NCI-H524 treated with DMSO at 0.1 percent for 48 hours (cell line): ENCODE results near the gene MZF1.

Experiments
- DNase-seq: peaks from one replicate; lab custom pipeline; 2025; lab: John Stamatoyannopoulos, UW

MZF1 gene

DNA sequence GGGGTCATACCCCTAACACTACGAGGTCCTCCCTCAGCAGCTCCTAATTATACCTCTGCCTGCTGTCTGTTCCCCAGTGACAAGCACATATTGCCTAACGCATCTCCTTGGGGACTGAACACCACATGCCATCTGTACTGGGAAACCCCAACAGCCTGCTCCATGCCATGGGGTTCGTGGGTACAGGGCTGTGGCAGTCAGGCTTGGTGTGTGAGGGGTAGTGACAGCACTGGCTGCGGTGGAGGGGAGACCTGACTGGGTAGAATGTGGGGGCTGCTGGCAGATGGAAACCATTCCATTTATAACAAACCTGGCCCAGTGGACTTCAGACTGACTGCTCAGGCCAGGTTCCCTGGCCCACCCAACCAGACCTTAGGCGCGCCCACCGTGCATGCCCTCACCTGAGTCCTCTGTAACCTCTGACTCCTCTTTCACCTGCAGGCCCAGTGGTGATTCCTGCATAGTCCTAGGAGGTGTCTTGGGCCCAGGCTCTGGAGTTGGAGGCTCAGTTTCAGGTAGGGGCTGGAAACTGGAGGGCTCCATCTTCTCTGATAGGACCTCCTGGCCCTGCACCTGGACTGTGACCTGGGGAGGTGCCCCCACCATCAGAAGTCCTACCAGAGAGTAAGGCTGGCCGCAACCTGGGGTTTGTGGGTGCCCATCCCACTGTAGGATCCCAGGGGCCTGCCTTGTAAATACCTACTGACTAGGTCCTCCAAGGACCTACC lies 3.0 kb downstream of the MZF1 start:
- DNase-seq: no peak

DNA sequence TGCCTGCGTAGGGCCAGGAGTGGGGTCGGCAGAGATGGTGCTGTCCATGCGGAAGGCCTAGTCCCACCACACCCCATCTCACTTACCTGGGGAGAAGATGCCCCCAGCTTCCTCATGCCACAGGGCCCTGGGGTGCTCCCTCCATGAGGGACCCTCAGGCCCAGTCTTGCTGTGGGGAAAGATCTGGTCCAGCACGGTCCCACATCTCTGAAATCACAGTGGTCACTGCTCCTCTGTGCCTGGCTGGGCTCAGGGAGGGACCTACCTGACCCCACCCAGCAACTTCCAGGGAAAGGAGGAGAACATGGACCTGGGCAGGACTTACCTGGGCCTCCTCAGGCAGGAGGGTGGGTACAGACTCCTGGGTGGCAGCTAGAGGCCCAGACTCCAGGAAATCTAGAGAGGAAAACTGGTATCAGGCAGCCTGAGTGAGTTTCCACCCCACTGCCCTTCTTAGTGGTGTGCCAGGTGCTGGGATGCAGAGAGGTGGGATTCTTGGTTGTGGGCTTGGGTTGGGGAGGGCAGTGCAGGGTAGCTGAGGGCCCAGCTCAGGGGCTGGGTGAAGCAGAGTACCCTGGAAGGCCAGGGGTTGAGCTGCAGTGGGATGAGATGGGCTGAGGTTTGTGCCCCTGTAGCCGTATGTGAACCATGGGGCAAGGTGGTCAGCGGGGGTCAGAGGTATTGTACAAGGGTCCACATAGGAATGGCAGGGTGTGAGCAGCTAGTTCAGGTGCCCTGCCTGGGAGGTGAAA lies 3.8 kb downstream of the MZF1 start:
- DNase-seq: no peak

DNA sequence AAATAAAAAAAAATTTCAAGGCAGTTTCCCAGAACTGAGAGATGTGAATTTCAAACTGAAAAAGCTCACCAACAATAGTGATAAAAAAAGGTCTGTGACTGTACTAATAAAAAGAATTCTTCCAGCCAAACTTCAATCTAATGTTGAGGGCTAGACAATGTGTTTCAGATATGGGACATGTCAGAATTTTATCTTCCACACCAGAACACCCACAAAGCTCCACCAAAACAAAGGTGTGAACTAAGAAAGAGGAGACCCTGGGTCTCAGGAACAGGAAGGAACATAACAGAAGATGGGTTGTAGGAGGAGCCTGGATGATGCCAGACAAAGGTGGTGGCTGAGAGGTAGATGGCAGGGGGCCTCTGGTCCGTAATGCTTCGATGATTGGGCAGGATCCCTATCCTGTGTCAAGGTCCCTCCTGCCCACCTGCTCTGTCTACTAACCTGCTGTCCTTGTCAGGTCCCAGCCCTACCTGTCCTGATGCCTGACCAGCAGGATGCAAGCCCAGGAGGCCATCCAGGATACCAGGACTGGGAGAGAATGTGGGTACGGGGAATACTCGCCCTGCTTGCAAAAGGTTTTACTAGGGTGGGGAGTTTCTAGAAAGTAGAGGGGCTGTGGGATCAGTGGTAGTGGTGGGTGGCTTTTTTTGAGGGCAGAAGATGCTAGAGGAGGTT lies 4.5 kb downstream of the MZF1 start:
- DNase-seq: no peak

DNA sequence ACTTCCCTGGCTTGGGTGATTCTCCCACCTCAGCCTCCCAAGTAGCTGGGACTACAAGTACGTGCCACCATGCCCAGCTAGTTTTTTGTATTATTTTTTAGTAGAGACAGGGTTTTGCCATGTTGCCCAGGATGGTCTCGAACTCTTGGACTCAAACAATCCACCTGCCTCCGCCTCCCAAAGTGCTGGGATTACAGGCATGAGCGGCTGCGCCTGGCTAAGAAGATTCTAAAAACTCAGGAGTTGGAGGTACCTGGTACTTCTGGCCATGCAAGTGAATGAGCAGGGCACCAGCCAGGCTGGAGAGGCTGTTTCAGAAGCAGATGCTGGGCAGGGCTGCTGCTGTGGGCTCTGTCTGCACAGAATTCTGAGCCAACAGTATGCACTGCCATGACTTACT lies 6.1 kb downstream of the MZF1 start:
- DNase-seq: no peak

DNA sequence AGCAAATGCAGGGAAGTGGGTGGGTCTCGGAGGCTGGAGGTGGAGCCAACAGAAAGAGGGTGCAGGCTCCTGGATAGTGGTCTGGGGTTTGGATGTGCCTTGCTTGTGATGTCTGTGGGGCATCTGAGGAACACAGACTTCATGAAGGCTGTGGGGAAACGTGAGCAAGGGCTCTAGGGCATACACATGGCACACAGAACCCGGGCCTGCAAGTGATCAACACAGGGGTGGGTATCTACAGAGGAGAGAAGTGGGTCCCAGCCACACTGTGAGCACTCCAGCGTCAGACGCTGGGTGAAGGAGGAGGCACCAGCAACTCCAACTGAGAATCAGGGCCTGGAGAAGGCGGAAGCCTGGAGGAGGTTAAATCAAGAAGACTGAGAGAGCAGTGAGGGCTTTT lies 9.3 kb downstream of the MZF1 start:
- DNase-seq: no peak

DNA sequence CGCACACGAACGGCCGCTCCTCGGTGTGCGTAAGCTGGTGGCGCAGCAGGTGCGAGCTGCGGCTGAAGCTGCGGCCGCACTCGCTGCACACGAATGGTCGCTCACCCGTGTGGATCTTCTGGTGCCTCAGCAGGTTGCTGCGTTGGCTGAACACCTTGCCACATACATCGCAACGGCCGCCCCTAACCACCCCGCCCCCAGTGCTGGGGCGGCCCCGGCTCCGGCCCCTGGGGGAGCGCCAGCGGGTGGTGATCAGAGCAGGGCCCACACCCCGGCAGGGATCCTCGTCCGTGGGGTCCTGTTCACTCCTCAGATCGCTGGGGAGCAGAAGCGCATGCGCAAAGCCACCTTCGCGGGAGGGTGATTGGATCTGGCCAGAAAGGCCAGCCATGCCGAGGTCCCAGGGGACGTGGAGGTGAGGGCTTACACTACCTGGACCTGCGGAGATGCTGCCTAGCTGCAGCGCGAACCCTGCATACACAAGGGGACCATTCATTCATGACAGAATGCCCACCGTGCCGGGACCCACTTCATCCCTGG lies 10.0 kb downstream of the MZF1 start:
- no peak for DNase-seq

DNA sequence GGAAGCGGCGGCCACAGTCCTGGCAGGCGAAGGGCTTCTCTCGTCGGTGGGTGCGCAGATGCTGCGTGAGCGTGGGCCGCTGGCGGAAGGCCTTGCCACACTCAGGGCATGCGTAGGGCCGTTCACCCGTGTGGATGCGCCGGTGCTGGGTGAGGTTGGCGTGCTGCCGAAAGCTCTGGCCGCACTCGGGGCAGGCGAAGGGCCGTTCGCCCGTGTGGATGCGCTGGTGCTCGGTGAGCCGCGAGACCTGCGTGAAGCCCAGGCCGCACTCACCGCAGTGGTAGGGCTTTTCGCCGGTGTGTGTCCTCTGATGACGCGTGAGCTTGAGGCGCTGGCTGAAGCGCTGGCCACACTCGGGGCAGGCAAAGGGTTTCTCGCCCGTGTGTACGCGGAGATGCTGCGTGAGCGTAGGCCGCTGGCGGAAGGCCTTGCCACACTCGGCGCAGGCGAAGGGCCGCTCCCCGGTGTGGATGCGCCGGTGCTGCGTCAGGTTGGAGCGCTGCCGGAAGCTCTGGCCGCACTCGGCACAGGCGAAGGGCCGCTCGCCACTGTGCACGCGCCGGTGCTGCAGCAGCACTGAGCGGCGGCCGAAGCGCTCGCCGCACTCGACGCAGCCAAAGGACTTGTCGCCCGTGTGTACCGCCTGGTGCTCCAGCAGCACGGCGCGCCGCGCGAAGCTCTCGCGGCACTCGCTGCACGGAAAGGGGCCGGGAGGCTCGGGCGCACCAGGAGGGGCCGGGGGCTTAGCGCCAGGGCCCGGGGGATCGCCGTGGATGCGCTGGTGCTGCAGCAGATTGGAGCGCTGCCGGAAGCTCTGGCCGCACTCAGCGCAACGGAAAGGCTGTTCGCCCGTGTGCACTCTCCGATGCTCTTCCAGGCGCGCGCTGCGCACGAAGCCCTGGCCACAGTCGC lies 10.8 kb downstream of the MZF1 start:
- DNase-seq: no peak

DNA sequence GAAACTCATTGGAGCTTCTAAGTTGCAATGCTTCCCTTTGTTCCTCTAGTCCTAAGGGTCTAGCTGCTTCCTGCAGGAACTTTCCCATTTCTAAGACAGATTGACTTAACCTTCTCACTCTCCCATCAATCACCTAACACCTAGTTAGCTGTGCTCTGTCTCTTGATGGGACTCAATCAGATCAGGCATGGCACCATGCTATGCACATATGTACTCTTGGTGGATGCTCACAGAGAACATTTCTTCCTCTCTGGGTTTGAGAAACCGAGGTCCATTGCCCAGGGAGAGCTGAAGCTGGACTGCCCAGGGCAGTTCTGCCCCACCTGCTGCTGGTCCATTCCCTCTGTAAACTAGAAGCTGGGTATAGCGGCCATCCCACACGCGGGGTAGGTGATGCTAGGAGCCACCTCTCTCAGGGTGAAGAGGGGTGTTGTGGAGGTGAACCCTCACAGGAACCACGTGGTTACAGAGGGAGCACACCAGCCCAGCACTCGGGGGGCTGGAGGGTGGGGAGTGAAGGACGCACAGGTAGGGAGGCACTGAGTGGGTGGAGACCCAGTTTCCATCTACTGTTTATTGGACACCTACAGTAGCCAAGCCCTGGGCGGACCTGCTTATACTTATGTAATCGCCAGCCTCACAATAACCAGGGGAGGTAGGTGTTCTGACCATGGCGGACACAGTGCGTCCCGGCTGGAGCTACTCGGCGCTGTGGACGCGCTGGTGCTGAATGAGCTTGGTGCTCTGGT lies 11.6 kb downstream of the MZF1 start:
- no peak for DNase-seq

DNA sequence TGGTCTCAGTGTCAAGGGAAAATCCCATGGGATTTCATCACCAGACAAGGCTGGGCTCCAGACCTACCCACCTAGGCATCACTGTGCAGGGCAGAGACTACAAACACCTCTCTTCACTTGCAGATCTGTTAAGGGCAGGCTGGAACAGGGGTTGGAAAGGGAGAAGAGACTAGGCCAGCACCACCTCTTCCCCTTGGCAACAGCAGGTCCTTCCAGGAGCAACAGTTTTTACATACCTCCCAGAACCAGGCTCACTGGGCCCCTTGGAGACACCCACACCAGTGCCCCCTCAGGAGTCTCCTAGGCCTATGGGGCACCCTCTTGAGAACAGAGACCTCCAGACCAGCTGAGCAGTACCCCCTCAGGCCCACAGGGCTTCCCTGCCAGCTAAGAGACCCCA lies 12.2 kb downstream of the MZF1 start:
- no peak for DNase-seq

DNA sequence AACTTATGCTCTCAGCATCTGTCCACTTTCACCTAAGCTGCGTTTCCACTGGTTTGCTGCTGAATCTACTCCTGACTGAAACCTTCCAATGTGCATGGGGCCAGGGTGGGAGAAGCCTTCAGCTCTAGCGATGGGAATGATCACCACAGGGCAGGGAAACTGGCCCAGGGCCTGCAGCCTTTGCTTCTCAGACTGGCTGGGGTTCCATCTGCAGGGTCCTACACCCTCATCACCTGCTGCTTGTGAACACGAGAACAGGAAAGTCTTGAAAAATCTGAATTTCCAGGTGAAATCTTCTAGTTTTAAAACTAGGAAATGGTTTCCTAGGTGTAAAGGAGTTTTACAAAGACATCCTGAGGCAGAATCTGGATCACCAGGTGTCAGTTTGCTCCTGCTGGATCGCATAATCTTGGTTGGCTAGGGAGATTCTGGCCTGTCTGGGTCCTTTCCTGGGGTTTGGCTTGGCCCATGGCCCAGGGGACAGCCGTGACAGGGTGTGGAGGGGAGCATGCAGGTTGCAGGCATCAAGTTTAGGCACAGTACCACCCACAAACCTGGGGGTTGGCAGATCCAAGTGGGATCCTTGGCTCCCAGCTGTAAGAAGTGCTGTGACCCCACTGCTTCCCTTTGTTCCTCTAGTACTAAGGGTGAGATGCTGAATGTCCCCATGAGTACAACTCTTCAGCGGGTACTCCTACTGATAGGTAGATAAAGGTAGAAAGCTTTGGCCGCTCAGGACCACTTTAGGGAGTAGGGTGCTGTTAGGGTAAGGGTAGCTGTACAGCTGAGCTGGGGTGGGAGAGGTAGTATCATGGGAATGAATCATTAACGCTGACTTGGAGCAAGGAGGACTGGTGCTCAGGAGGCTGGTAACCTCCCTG lies 12.9 kb downstream of the MZF1 start:
- no peak for DNase-seq

DNA sequence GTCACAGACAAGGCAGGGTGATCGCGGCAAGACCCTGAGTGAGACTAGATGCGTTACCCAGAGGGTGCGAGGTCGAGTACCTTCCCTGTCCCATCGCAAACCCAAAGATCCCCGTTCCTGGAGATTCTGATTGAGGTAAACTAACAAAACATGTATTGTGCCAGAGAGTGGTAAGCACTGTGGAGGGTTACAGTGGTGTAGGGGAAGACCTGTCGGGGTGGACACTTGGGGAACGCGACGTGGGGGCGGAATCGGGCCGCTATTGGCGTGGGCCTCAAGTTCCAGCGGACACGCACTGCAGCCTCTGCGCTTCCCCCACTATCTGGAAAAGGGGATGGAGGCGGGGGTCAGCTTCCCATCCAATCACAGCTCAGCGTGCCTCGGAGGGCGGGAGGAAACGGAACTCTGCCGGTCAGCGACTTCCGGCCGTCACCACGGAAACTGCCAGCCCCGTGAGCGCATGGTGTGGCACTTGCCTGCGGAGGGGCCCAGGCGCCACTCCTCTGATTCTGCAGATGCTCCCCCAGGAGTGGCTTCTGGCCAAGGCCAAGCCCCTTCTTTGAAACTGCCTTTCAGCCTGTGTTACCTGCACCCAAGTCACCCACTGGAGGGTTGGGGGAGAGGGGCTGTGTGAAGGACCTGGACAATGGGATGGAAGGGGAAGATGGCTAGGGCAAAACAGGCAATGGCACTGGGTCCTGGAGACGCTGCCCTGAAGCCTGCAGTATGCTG lies 13.7 kb downstream of the MZF1 start:
- no peak for DNase-seq

DNA sequence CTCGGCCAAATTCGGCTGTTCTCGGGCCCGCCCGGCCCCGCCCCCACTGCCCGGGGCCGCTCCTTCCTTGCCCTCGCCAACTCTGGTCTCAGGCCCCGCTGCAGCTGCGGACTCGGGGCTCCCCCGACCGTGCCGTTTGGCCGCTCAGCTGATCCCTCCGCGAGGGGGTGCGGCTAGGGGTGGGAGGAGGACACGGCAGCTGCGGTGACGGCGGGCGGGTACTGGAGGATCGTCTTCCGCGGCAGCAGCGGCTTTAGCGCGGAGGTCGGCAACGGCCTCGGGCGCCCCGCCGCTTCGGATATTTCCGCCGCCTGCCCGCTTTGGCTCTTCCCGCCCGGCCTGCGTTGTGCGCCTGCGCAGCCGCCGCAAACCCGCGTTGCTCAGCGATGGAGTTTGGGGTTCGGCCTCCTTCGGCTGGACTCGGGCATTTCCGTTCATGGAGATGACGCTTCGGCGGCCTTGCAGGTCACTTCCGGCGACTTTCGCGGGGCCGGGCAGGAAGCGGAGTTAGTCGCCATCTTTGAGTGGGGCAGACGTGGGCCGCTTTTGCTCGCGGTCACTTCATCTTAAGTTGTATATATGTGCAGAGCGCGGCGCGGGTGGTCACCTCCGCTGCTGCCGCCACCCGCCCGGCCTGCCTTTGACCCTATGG lies 14.4 kb downstream of the MZF1 start:
- no peak for DNase-seq

DNA sequence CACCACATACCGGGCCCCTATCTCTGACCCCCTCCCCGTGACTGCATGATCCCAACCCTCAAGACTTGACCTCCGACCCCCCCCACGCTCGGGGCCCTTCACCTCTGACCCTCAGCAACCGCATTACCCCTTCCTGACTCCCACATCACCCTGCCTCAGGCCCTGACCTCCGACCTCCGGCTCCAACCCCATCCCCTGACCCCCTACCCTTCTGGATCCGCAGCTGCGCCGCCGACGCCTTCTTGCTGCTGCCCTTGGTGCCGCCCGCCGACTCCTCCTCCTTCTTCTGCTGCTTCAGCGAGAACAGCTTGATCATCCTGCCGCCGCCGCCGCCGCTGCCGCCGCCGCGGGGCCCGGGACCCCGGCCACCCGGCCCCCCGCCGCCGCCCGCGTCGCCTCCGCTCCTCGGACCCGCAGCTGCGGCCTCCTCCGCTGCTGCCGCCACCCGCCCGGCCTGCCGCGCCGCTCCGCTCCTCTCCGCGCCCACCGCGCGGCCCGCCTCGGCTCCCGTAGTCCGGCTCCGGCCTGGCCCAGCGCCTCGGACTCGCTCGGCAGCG lies 15.0 kb downstream of the MZF1 start, which contains the start of gene UBE2M:
Gene UBE2M (minus strand): TSS at position 546 of the 557 bp plus-strand sequence. CDS start 230 bp downstream, at position 316.
- no peak for DNase-seq

DNA sequence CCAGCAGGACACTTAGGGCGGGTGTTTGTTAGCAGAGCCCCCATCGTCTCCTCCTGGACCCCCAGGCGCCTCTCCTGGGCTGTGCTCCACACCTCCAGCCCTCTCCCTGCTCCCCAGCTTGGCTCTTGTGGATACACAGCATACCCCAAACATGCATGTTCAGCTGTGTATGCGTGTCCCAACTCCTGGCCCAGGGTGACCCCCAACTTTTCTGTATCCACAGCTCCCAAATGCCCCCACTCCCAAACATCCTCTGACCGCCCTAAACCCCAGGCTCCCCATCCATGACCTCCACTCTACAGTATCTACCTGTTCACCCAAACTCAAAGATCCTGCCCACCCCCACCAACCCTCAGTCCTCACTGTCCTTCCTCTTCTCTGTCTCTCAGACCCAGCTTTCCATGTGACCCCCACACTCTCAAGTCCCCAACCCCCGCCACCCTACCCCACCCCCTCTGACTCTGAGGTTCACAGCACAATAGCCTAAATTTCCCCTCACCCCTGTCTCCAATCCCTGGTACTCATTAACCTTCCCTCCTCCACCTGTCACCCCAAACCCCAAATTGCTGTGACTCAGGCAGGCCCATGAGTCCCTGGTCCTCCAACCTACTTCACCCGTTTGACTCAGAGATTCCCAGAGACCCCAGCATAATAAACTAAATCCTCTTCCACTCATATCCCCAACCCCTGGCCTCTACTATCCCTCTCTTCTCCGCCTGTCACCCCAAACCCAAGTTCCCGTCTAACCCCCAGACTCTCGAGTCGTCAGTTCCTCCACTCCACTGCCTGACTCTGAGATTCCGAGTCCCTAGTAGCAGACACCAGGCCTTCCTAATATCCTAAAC lies 15.7 kb downstream of the MZF1 start:
- DNase-seq: no peak

DNA sequence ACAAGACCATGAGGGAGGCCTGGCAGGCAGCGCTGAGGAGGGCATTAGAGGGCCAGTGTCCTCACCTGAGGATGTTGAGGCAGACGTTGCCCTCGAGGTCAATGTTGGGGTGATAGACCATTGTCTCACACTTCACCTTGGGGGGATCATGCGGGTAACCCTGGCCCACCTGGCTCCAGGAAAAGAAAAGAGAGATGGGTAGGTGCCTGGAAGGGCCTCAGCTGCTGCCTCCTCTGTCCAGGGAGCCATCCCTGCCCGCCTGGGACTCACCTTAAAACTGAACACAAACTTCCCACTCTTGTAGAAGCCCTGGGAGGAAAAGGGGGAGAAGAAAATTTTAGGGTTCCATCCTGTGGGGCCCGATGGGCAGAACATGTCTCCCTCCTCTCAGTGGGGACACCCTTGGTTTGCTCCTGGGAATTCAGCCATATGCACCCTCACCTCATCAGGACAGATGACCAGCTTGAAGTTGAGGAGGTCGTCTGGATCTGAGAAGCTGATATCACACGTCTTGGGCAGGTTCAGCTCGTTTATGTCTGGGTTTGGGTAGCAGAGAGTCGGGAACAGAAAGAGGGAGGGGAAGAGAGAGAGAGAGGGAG lies 16.4 kb downstream of the MZF1 start:
- DNase-seq: no peak

DNA sequence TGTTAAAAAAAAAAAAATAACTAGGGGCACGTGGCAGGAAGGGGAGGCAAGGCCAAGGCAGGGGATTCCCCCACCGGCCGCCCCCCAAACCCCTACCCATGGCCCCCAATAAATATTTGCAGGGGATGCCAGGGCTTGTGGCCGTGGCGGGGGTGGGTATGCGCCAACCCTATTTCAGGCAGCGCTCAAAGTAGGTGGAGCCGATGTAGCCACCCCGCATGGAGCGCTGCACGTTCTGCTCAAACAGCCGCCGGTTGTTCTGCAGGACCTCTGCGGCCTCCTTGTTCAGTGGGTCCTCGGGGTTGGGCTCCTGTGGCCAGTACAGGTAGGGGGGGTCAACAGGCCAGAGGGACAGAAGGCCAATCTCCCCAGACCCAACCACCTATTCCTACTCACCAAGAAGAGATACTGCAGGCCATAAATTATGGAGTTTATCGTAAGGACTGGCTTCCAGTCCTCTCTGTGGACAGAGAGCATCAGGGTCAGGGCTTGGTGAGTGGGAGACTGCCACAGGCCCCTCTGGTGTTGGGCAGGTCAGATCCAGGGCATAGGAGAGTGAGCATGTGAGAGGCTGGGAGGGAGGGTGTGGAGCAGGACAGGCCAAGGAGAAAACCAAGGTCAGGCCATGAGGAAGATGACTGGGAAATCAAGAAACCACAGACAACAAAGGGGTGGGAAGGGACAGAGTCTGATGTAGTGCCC lies 17.1 kb downstream of the MZF1 start:
- no peak for DNase-seq
